Measurements from ENCODE around the gene SEMA3B. TPM values are rescaled to one million over a fixed set of nuclear protein-coding genes. Genes with fewer than 3 reads are reported as not detected.

Gene SEMA3B
- total and polyA plus RNA-seq, 4 donors: 39.6 to 95.7 (median 61.7) TPM

- H3K4me1 ChIP-seq (ENCODE audit: control insufficient read depth in 5 of 5, insufficient read depth in 5 of 5, low read length in 5 of 5): peaks cover 0 to 14% (median 0%) of the 10 kb centered on the region in 5 donors
- 30 to 61% methylated on average over 77 to 79 of the region's 79 CpGs for WGBS, 2 donors
- H3K27me3 ChIP-seq (ENCODE audit: control insufficient read depth in 3 of 3, insufficient read depth in 3 of 3, low read length in 2 of 3): peaks cover 0 to 38% (median 27%) of the 10 kb centered on the region in 3 donors
- H3K4me3 ChIP-seq: no peak overlapping the region
- H3K9me3 ChIP-seq (ENCODE audit: control insufficient read depth in 4 of 4, insufficient read depth in 3 of 4, low read length in 3 of 4): no peaks in the 10 kb centered on the region
- H3K27ac ChIP-seq (ENCODE audit: low read depth in 1 of 2, low read length in 1 of 2): no peak overlapping the region
- H3K36me3 ChIP-seq (ENCODE audit: control insufficient read depth in 4 of 4, insufficient read depth in 4 of 4, low read length in 4 of 4): peaks cover 0 to 3% (median 0%) of the 10 kb centered on the region in 4 donors
- TF ChIP-seq CTCF (IDR thresholded peaks at IDR 0.05; ENCODE audit: control extremely low read depth, extremely low read depth): no peak
- ATAC-seq (ENCODE audit: insufficient read depth, low FRiP score) (no peak), DNase-seq (no peak)
- no peak overlapping the region for H3K9ac ChIP-seq (ENCODE audit: insufficient read depth in 1 of 2, low read length in 2 of 2)
Observed at GRCh38 chr3:50275996-50276761, 7.2 kb downstream of the SEMA3B start.

GRCh38 chr3:50276762-50277101 lies 7.8 kb downstream of the SEMA3B start:
- Histone ChIP-seq H3K27ac (ENCODE audit: low read depth in 1 of 2, low read length in 1 of 2) (no peak overlapping the region), H3K4me3 (no peak overlapping the region), H3K36me3 (ENCODE audit: control insufficient read depth in 4 of 4, insufficient read depth in 4 of 4, low read length in 4 of 4) (peaks cover 0 to 2% (median 0%) of the 10 kb centered on the region in 4 donors), H3K9ac (ENCODE audit: insufficient read depth in 1 of 2, low read length in 2 of 2) (no peak overlapping the region), H3K9me3 (ENCODE audit: control insufficient read depth in 4 of 4, insufficient read depth in 3 of 4, low read length in 3 of 4) (no peaks in the 10 kb centered on the region), H3K27me3 (ENCODE audit: control insufficient read depth in 3 of 3, insufficient read depth in 3 of 3, low read length in 2 of 3) (peaks cover 0 to 38% (median 27%) of the 10 kb centered on the region in 3 donors), H3K4me1 (ENCODE audit: control insufficient read depth in 5 of 5, insufficient read depth in 5 of 5, low read length in 5 of 5) (peaks cover 0 to 14% (median 0%) of the 10 kb centered on the region in 5 donors)
- no peak for TF ChIP-seq CTCF (IDR thresholded peaks at IDR 0.05; ENCODE audit: control extremely low read depth, extremely low read depth)
- ATAC-seq (ENCODE audit: insufficient read depth, low FRiP score): no peak
- 79 to 86% methylated on average over 17 of the region's 17 CpGs for WGBS, 2 donors
- DNase-seq: no peak

GRCh38 chr3:50278123-50278879 lies 9.4 kb downstream of the SEMA3B start:
- WGBS, 2 donors: 83 to 87% methylated on average over 4 of the region's 4 CpGs
- no peak for TF ChIP-seq CTCF (IDR thresholded peaks at IDR 0.05; ENCODE audit: control extremely low read depth, extremely low read depth)
- ATAC-seq (ENCODE audit: insufficient read depth, low FRiP score) (no peak), DNase-seq (no peak)
- H3K4me1 ChIP-seq (ENCODE audit: control insufficient read depth in 5 of 5, insufficient read depth in 5 of 5, low read length in 5 of 5): peaks cover 0 to 10% (median 0%) of the 10 kb centered on the region in 5 donors
- no peaks in the 10 kb centered on the region for H3K9me3 ChIP-seq (ENCODE audit: control insufficient read depth in 4 of 4, insufficient read depth in 3 of 4, low read length in 3 of 4)
- H3K9ac ChIP-seq (ENCODE audit: insufficient read depth in 1 of 2, low read length in 2 of 2): no peak overlapping the region
- no peak overlapping the region for H3K4me3 ChIP-seq
- peaks cover 0 to 2% (median 0%) of the 10 kb centered on the region in 4 donors for H3K36me3 ChIP-seq (ENCODE audit: control insufficient read depth in 4 of 4, insufficient read depth in 4 of 4, low read length in 4 of 4)
- peaks cover 0 to 36% (median 22%) of the 10 kb centered on the region in 3 donors for H3K27me3 ChIP-seq (ENCODE audit: control insufficient read depth in 3 of 3, insufficient read depth in 3 of 3, low read length in 2 of 3)
- peak overlapping the region in 1 of 2 donors; percentile 37 for H3K27ac ChIP-seq (ENCODE audit: low read depth in 1 of 2, low read length in 1 of 2)
